OCI-LY3 (cell line): Measurements from ENCODE around the gene PILRA.

ENCODE experiments used
- EZH2phosphoT487 ChIP-seq: fragments of 200-600 bp; shearing (Covaris generic); IDR thresholded peaks from 2 replicates; pipeline ENCODE4 v1.6.1; 2018; ENCODE audit warnings: antibody characterized with exemption, mixed run types, low read depth
- TF ChIP-seq, protein P1 (sequence below): fragments of 200-600, 300-600 bp; sonication (generic); IDR thresholded peaks from 2 replicates; pipeline ENCODE4 v1.5.1; 2014; ENCODE audit warnings: antibody characterized with exemption, low read length, low read depth

DNA sequence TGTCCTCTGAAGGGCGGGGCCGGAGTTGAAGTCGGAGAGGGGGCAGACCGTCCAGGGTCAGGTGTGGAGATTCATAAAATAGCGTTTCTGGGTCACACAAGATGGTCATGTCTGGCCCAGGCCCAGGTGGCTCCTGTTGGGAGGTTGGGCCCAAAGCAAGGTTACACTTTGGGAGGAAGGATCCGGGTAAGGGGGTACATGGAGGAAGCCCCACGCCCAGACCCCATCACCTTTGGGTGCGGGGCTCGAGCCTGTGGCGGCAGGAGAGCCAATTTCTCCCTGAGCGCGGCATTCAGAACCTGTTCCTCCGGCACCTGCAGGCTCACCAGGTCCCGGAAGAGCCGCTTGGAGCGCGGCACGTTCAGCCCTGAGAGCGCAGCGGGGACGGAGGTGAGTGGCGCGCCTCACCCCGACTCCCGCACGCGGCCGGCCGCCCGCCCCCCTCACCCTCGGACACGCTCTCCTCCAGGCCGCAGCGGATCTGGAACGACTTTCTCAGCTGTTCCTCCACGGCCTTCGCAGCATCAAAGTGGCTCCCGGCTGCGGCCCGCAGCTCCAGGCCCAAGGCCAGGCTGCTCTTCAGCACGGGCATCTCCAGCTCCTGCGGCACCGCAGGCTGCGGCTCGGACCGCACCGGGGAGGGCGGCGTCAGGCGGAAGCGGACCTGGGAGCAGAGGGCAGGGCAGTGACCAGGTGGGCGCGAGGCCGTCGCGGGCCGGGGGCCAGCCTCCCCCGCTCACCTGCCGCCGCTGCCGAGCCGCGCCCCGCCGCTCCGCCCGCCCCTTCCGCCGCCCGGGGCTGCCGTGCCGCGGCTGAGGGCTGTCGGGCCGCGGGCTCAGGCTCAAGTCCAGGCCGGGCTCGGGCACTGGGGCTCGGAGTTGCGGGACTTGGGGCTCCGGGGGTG is 62.4 kb downstream of the PILRA start:
- TF ChIP-seq, protein P1, sequence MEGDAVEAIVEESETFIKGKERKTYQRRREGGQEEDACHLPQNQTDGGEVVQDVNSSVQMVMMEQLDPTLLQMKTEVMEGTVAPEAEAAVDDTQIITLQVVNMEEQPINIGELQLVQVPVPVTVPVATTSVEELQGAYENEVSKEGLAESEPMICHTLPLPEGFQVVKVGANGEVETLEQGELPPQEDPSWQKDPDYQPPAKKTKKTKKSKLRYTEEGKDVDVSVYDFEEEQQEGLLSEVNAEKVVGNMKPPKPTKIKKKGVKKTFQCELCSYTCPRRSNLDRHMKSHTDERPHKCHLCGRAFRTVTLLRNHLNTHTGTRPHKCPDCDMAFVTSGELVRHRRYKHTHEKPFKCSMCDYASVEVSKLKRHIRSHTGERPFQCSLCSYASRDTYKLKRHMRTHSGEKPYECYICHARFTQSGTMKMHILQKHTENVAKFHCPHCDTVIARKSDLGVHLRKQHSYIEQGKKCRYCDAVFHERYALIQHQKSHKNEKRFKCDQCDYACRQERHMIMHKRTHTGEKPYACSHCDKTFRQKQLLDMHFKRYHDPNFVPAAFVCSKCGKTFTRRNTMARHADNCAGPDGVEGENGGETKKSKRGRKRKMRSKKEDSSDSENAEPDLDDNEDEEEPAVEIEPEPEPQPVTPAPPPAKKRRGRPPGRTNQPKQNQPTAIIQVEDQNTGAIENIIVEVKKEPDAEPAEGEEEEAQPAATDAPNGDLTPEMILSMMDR: no peak
- TF ChIP-seq EZH2phosphoT487: no peak
